Thoracic aorta endothelial cell (primary cell): ENCODE data around the gene GTPBP1. TPM values are rescaled to one million over a fixed set of nuclear protein-coding genes. Genes with fewer than 3 reads are reported as not detected.

Experiments
- small RNA-seq: library from RNA; depleted of rRNA; stranded (forward); fragments of <200 nt; gene quantifications from one replicate; pipeline ENCODE3, GENCODE V24; 2012
- total RNA-seq: library from RNA; depleted of rRNA; stranded (reverse); fragments of >200 nt; gene quantifications from 2 replicates; pipeline ENCODE4 v1.2.3, GENCODE V29; 2012

GTPBP1 gene
- total RNA-seq: 26.6 and 37.5 TPM in 2 replicates

DNA sequence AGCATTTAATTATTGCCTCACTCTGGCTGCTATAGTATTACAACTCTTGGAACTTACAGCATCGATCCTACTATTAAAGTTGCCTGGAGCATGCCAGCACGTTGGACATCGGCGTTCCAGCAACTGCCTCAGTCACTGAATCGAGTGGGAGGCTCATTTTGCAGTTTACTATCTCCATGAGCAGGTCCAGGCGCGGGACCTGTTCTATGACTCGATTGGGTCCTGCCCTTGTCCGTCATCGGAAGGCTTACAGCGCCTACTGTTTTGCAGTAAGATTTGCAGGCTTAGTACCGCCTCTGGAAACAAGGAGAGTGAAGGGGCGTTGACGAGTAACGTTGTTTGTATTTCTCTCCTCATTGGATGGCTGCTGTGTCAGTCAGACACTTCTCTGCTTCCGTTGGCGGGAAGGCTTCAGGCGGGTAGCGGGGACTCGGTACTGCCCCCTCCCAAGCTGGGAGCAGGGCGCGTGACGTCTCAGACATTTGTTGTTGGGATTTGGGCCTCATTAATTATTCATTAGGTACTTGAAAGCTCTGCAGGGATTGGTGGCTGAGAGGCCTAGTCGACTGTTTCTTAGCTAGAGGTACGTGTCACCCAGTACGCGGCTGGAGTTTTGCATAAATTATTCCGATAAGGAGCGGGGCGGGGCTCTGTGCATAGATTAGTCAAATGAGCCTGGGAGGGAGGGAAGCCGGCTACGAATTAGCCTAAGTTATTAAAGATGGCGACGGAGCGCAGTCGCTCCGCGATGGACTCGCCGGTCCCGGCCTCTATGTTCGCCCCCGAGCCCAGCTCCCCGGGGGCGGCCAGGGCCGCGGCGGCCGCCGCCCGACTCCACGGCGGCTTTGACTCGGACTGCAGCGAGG is at the start of gene GTPBP1:
Gene GTPBP1, plus strand, starts transcription at position 710 of the 866 bp plus-strand sequence. Its CDS starts 12 bp downstream, at position 722.

DNA sequence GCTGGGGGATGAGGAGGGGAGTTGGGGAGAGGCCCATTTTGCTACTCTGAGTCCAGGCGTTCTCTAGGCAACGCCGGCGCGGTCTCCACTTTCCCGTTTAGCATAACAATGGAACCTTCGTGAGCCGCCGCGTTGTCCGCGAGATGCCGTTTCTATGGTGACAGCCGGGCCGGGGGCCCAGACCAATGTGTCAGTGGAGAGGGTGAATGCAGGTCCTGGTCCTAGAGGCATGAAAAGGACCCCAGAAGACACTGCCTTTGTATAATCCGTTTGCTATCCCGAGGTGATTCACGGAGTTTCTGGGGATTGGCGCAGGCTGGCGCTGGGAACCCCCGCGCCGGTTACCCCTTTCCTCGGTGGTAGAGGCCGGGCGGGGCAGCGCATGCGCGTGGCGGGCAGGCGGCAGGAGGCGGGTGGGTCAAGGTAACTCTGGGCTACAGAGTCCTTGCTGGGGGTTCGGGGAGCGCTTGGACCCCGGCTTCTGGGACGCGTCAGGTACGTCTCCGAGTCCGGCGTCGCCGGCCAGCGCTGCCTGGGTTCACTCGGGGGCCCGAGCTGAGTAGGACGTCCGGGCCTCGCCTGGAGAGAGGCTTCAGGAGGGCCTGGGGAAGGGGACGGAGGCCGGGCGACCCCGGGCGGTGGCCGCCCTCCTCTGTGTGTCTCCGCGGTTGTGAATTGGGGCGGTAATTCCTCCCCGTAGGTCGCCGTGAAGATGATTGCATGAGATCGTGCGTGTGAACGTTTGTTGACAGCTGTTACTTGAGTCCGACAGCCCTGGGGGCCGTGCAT is 49.3 kb upstream of the GTPBP1 start, which contains the start of the genes CBY1 and FAM227A:
Gene CBY1, plus strand, starts transcription at position 383 of the 789 bp plus-strand sequence. CDS start 11,417 bp downstream, outside the sequence.
Gene FAM227A, minus strand, starts transcription at position 137 of the 789 bp plus-strand sequence. CDS start 6,224 bp downstream, outside the sequence.

DNA sequence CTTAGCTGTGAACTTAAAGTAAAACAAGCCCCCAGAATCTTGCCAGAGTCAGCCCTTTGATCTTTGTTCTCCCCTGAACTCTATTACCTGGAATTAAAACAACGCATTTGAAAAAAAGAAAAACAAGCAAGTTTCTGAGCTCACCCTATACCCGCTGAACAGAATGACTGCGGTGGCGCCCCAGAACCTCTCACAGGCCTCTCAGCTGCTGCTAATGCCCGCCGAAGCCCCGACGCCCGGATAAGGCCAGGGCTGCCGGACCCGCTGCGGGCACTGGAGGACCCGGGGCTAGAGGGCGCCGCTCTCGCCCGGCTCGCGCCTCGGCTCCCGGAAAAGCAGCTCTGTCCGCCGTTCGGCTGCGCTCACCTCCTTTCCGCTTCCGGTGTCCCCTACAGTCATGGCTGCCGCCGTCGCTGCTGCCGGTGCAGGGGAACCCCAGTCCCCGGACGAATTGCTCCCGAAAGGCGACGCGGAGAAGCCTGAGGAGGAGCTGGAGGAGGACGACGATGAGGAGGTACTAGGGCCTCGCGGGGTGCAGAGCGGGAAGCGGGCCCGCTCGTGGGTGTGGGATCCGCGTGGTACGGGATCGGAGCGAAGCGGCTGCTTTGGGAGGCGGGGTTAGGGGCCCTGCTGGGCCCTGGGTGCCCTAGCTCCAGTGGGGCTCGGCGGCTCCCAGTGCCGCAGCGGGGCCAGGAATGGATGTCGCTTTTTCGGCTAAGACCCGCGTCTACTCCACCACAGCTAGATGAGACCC is 24.0 kb upstream of the GTPBP1 start, which contains the start of gene TOMM22:
Gene TOMM22, plus strand, starts transcription at position 376 of the 754 bp plus-strand sequence. Its CDS starts 22 bp downstream, at position 398.

DNA sequence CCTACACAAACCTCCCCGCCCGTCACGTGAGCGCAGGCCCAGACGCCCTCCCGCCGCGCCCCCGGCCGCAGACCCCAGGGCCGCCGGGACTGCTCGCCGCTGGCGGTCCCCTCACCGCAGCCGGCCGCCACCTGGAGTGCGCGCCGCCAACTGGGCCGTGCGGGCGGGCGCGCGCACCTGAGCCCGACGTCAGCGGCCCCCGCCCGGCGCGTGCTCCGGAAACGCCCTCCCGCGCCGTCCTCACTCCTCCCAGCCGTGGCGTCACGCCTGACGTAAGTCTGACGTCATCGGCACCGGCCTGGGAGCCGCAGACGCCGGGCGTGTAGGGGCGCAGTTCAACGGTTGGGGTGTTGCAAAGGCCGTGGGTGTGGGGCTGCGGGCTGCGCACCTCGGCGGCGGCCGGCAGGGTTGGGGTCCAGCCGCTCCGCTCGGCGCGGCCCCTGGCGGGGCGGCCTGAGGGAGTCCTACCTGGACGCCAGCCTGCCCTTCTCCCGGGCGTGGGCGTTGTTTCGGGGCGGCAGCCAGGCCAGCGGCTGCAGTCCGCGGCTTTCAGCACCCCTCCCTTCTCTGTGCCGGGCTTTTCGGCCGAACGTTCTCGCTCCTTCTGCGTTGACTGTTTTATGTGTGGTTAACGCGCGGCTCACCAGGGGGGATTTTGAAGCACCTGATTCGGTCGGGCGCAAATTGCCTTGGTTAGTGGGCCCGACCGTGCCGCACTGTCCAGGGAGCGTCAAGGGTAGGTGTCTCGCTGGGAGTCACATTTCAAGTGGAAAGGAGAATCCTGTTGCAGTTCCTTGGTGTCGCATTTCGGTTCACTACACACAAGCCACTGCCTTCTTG is 4.7 kb upstream of the GTPBP1 start, which contains the start of gene JOSD1:
Gene JOSD1, minus strand, starts transcription at position 155 of the 840 bp plus-strand sequence. CDS start 956 bp downstream, outside the sequence.

GRCh38 chr22:38755911-38756532 is 50.3 kb downstream of the GTPBP1 start, which contains the start of gene SUN2:
Gene SUN2, minus strand, starts transcription at chr22:38755998. Its CDS starts 3,370 bp downstream, at chr22:38752628.

Small RNA genes within 50 kb of the gene (small RNA-seq; reads per million reads assigned to genes)
- gene AL021707.8: not detected

Other genes starting within 250 kb of the GTPBP1 start
- 46.8 and 60.1 TPM in 2 replicates for gene KDELR3, start 237.8 kb upstream of the GTPBP1 start, total RNA-seq
- gene DDX17, start 199.6 kb upstream of the GTPBP1 start, total RNA-seq: 524 and 540 TPM in 2 replicates
- gene DMC1, start 135.8 kb upstream of the GTPBP1 start, total RNA-seq: 4.1 and 4.2 TPM in 2 replicates
- gene FAM227A, start 49.6 kb upstream of the GTPBP1 start, total RNA-seq: 1.1 and 1.5 TPM in 2 replicates
- 18.6 and 18.7 TPM in 2 replicates for gene CBY1, start 49.3 kb upstream of the GTPBP1 start, total RNA-seq
- 103 and 120 TPM in 2 replicates for gene TOMM22, start 24.0 kb upstream of the GTPBP1 start, total RNA-seq
- 70.9 and 79.0 TPM in 2 replicates for gene JOSD1, start 5.0 kb upstream of the GTPBP1 start, total RNA-seq
- 101 and 126 TPM in 2 replicates for gene SUN2, start 50.1 kb downstream of the GTPBP1 start, total RNA-seq
- gene DNAL4, start 88.2 kb downstream of the GTPBP1 start, total RNA-seq: 8.5 and 9.5 TPM in 2 replicates
- gene NPTXR, start 138.1 kb downstream of the GTPBP1 start, total RNA-seq: 0.29 and 1.3 TPM in 2 replicates
- 59.3 and 73.4 TPM in 2 replicates for gene CBX6, start 166.3 kb downstream of the GTPBP1 start, total RNA-seq